Activated naive CD4-positive, alpha-beta T cell treated with anti-CD3 and anti-CD28 coated beads, Interleukin-2, amount 50 U/mL, for 24 hours (primary cell): ENCODE data around the gene ARFGAP1.

ENCODE experiments used
- H3K27ac Mint-ChIP-seq: one replicate; pipeline ENCODE4 v1.8.0; 2021; ENCODE audit warnings: mild to moderate bottlenecking, mixed read lengths
- H3K27me3 Mint-ChIP-seq: one replicate; pipeline ENCODE4 v1.8.0; 2021; ENCODE audit warnings: mixed read lengths
- H3K36me3 Mint-ChIP-seq: one replicate; pipeline ENCODE4 v1.8.0; 2021; ENCODE audit warnings: mixed read lengths
- H3K4me1 Mint-ChIP-seq: one replicate; pipeline ENCODE4 v1.8.0; 2021; ENCODE audit warnings: mixed read lengths
- H3K4me3 Mint-ChIP-seq: one replicate; pipeline ENCODE4 v1.8.0; 2021; ENCODE audit warnings: mild to moderate bottlenecking, mixed read lengths
- H3K9me3 Mint-ChIP-seq: one replicate; pipeline ENCODE4 v1.8.0; 2021; ENCODE audit warnings: mixed read lengths

The ARFGAP1 gene

DNA sequence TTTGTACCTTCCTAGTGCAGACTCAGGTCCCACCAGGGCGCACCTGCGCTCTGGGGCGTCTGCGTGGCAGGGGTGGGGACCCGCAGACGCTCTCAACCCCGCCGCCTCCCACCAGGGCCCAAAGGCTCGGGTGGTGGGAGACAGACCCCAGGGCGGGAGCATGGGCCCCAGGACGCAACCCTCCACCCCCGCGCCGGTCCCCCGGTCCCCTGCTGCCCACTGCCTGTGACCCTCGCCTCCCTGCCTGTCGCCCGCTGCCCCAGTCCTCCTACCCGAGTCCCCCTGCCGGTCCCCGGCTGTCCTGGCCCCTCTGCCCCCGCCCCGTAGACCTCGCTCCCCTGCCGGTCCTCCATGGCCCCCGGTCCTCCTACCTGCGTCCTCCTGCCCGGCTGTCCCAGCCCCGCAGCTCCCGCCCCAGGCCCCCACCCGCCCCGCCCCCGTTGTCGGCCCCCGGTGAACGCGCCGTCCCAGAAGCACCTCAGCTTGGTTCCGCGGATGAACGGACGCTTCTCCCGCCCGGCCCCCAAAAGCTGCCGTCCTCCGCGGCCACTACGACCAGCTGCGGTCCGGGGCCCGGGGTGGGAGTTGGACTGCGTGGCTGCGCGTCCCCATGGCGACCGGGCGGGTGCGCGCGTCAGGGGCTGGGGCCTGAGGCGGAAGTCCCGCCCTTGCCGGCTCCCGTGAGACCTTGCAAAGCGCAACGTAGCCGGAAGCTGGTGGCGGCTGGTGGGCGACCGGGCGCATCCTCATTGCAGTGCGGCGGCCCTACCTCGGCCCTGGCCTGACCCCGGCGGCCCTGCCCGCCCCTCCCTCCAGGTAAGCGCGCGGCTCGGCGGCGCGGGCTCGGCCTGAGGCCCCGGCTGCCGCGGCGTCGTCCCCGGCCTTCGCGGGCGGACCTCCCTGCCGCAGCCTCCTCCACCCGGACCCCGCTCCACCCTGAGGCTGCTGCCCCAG, at the start of gene ARFGAP1:
Gene ARFGAP1 (plus strand): TSS at position 709 of the 954 bp plus-strand sequence. CDS start 2,768 bp downstream, outside the sequence.
- Mint-ChIP-seq H3K9me3 (no peaks in the 10 kb centered on the region), H3K4me3 (peak within 1 kb of the TSS; percentile 94), H3K27ac (peak within 1 kb of the TSS; percentile 90), H3K36me3 (no peaks in the 10 kb centered on the region), H3K27me3 (no peaks in the 10 kb centered on the region), H3K4me1 (peaks cover 27% of the 10 kb centered on the region)

DNA sequence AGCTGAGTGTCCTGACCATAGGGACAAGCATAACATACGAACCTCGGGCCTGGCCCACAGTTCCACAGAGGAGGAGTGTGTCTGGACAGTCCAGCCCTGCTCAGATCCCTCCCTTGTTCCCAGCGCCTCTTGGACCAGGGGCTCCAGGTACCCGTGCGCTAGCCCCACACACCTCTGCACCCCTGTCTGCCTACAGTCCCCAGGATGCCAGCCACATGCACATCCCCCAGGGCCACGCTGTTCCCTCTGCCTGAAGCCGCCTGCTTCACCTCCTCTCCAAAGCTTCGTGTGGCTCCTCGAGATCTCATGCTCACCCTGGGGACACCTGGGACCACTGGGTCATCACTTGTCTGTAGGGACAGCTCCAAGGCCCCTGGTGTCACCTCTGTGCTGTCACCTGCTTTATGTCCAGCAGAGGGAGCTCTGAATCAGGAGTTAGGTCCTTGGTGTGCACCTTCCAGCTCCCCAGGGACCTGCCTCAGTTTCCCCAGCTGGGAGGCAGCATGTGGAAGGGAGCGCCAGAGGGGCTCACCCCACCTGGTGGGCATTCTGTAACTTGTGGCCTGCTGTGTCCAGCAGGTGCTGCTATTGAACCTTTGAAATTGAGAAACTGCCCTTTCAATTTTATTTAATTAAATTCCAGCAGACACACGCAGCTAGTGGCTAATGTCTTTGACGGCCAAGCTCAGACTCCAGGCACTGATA, 49.3 kb upstream of the ARFGAP1 start:
- no peak overlapping the region for H3K27ac Mint-ChIP-seq
- H3K4me1 Mint-ChIP-seq = no peaks in the 10 kb centered on the region
- H3K27me3 Mint-ChIP-seq = no peaks in the 10 kb centered on the region
- H3K36me3 Mint-ChIP-seq = no peaks in the 10 kb centered on the region
- no peaks in the 10 kb centered on the region for H3K9me3 Mint-ChIP-seq
- no peak overlapping the region for H3K4me3 Mint-ChIP-seq

DNA sequence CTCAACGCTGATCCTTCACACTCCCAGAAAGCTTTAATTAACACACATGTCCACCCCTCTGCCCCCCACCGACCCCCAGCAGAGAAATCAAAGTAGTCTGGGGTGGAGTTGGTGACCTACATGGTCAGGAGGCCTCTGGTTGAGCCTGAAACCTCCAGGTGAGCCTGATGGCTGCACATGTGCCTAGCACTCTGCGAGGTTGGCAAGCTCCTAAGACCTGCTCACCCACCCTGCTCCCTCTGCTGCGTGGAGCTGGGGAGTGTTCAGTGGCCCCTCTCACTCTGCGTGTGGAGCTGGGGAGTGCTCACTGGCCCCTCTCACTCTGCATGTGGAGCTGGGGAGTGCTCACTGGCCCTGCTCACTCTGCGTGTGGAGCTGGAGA, 48.8 kb upstream of the ARFGAP1 start:
- no peak overlapping the region for H3K4me3 Mint-ChIP-seq
- no peak overlapping the region for H3K27ac Mint-ChIP-seq
- no peaks in the 10 kb centered on the region for H3K4me1 Mint-ChIP-seq
- no peaks in the 10 kb centered on the region for H3K36me3 Mint-ChIP-seq
- H3K27me3 Mint-ChIP-seq = no peaks in the 10 kb centered on the region
- H3K9me3 Mint-ChIP-seq = no peaks in the 10 kb centered on the region

DNA sequence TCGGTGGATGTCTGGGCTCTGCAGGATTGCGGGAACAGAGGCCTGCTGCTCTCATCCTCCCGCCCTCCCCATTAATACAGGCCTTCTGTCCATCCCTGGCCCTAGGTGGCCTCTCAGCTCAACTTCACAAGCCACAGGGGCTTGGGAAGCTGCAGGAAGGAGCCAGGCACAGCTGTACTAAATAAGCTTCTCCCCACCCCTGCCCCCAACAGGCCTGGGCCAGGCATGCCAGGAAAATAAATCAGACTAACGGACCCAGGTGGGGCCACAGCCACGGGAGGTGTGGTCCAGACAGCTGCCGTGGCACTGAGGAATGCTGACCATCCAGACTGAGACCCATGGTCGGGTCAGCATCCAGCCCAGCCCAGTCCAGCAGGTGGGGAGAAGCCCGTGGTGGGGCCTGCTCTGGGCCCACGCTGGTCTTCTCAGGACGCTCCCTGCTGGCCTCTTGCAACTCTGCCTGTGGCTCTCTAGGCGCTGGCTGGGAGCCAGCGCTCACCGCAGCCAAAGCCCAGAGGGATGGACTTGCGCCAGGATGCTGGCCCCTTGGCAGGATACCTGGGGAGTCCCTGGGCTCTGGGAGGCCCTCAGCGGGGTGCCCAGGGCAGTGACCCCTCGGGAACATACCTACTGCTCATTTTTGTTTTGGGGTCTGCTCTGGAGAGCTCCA, 48.1 kb upstream of the ARFGAP1 start:
- H3K27me3 Mint-ChIP-seq = peaks cover 3% of the 10 kb centered on the region
- no peaks in the 10 kb centered on the region for H3K4me1 Mint-ChIP-seq
- no peaks in the 10 kb centered on the region for H3K36me3 Mint-ChIP-seq
- no peak overlapping the region for H3K4me3 Mint-ChIP-seq
- H3K9me3 Mint-ChIP-seq = no peaks in the 10 kb centered on the region
- H3K27ac Mint-ChIP-seq = no peak overlapping the region

DNA sequence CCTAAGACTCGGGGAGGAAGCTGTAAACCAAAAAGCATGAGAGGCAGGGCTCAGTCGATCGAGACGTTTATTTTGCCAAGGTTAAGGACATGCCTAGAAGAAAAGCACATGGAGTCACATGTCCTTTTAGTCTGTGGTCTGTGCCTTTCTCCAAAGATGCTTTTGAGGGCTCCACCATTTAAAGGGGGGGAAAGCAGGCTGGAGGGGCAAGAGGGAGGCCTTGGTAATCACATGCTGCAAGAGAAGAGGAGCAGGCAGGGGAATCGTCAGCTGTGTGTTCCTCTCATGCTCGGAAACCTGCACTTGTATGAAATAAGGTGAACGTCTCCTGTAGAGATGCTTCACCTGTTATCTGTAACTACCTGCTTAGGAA, 47.5 kb upstream of the ARFGAP1 start:
- peaks cover 4% of the 10 kb centered on the region for H3K27me3 Mint-ChIP-seq
- no peaks in the 10 kb centered on the region for H3K4me1 Mint-ChIP-seq

DNA sequence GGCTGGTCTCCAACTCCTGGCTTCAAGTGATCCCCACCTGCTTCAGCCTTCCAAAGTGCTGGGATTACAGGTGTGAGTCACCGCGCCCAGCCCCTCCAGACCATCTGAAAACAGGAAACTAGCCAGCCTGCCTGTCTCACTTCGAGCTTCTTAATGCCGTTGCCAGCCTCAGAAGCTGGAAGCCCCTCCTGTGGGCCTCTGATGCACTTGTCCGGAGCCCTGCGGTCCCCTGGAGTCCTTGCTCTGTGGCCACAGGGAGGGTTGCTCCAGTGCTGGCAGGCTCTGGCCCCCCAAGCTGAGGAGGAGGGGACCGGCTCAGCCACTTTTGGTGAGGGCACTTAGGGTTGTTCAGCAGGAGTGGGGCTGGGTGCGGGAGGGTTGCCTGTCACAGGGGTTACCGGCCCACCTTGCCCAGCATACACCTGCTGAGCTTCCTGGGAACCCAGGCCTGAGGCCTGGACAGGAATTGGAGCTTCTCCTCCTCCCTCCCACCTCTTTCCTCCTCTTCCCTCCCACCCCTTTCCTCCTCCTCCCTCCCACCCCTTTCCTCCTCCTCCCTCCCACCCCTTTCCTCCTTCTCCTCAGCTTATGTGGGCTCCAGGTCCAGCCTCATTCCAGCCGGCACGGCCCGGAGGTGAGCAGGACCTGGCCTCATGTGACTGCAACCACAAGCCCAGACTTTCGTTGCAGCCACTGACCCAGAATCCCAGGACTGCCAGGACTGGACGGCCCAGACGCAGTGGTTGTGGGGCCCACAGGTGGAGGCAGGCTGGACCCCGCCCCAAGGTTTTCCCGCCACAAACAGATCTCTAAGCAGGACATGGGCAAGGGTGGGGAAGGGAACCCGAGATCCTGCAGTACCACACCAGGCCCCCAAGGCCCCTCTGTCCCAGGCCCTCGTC, 46.3 kb upstream of the ARFGAP1 start:
- no peak overlapping the region for H3K27ac Mint-ChIP-seq
- H3K4me1 Mint-ChIP-seq = no peaks in the 10 kb centered on the region
- H3K9me3 Mint-ChIP-seq = no peaks in the 10 kb centered on the region
- no peaks in the 10 kb centered on the region for H3K36me3 Mint-ChIP-seq
- H3K27me3 Mint-ChIP-seq = peaks cover 11% of the 10 kb centered on the region
- H3K4me3 Mint-ChIP-seq = no peak overlapping the region

More for the DNA sequence above, 47.5 kb upstream of the ARFGAP1 start:
- no peak overlapping the region for H3K27ac Mint-ChIP-seq
- H3K36me3 Mint-ChIP-seq = no peaks in the 10 kb centered on the region
- no peaks in the 10 kb centered on the region for H3K9me3 Mint-ChIP-seq
- H3K4me3 Mint-ChIP-seq = no peak overlapping the region

DNA sequence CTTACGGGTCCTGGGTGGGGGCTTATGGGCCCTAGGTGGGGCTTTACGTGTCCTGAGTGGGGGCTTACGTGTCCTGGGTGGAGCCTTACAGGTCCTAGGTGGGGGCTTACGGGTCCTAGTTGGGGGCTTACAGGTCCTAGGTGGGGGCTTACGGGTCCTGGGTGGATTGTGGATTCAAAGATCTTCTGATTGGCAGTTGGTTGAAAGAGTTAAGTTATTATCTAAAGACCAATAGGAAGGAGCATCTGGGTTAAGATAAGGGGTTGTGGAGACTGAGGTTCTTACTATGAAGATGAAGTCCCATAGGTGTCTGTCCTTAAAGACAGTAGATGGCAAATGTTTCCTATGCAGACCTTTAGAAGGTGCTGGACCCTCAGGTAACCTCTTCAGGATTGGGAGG, 45.4 kb upstream of the ARFGAP1 start:
- Mint-ChIP-seq H3K27me3 (peaks cover 14% of the 10 kb centered on the region), H3K4me3 (no peak overlapping the region), H3K36me3 (no peaks in the 10 kb centered on the region), H3K27ac (no peak overlapping the region), H3K4me1 (no peaks in the 10 kb centered on the region), H3K9me3 (no peaks in the 10 kb centered on the region)

DNA sequence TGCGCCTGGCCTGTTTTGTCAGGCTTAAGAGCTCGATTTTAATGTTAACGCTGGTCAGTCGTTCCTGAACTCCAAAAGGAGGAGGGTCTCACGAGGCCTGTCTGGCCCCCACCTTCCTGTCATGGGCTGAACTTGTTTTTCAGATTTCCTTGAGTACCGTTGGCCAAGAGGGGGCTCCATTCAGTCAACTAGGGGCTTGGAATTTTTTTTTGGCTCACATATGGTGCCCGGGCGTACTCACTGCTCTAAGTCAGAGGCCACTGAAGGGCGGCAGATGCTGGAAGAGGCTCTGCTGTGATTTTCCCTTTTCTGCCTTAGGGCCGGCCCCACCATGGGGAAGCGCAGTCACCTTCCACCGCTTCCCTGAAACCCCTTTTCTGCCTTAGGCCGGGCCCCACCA, 43.8 kb upstream of the ARFGAP1 start:
- no peaks in the 10 kb centered on the region for H3K36me3 Mint-ChIP-seq
- no peaks in the 10 kb centered on the region for H3K9me3 Mint-ChIP-seq
- H3K27me3 Mint-ChIP-seq = peaks cover 14% of the 10 kb centered on the region
- no peaks in the 10 kb centered on the region for H3K4me1 Mint-ChIP-seq
- H3K27ac Mint-ChIP-seq = no peak overlapping the region
- H3K4me3 Mint-ChIP-seq = no peak overlapping the region

DNA sequence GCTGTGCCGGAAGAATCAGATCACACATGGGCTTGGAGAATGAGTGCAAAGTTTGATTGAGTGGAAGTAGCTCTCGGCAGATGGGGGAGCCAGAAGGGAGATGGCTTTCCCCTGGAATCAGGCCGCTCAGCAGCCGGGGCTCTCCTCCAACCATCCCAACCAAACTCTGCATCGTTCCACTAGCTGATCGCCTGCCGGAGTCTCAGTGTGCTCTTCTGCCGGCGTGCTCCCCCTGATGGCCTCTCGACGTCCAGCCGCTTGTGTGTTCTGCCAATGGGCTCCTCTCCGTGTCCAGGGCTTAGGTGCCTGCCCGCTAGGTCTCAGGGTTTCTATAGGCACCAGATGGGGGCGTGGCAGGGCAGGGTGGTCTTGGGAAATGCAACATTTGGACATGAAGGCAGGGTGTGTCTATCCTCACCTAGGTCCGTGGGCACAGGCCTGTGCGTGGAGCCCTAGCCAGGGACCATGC, 41.8 kb upstream of the ARFGAP1 start:
- Mint-ChIP-seq H3K27ac (no peak overlapping the region), H3K36me3 (no peaks in the 10 kb centered on the region), H3K27me3 (peaks cover 14% of the 10 kb centered on the region), H3K4me1 (peaks cover 4% of the 10 kb centered on the region), H3K4me3 (no peak overlapping the region), H3K9me3 (no peaks in the 10 kb centered on the region)

DNA sequence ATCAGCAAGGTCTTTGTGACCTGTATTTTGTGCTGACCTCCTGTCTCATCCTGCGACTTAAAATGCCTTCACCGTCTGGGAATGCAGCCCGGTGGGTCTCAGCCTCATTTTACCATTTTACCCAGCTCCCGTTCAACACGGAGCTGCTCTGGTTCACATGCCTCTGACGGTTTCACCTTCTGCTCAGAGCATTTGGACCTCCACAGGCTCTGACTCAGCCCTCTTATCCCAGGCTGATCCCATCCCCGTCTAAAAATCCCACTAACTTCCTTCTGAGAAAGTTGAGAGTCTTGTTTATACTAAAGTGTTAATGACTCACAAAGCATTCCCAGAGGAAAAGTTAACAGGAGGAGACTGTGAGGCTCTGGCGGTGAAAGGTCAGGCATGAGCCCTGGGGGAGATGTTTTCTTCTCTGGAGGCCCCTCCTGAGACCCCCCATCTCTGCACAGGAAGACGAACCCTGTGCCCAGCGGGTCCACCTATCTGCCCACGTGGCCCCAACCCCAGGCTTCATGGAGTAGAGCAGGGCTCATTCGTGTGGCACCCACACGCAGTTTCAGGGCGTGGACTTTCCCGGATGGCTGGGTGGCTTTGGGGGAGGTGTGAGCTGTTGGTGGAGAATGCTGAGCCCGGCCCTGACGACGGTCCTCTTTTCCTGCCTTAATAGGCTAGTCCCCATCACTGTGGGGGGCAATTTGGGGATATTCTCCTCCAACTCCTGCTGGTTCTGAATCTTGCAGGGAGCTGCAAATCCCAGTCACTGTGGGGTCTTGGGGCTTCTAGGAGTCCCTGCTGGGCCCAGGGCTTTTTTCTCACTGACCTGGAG, 40.2 kb upstream of the ARFGAP1 start:
- H3K36me3 Mint-ChIP-seq = no peaks in the 10 kb centered on the region
- H3K27ac Mint-ChIP-seq = no peak overlapping the region

DNA sequence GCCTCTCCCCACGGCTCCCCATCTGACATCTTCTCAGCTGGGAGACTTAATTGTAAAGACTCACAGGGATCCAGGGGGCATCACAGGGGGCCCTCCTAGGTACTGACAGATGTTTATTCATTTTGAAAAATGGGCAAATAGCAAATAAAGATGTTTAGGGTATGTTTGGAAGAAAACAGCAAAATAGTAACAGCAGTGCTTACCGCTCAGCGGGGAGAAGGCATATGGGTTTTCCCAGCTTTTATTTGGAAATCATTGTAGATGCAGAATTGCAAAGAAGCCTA, 39.6 kb upstream of the ARFGAP1 start:
- H3K9me3 Mint-ChIP-seq = no peaks in the 10 kb centered on the region
- no peak overlapping the region for H3K27ac Mint-ChIP-seq
- H3K4me3 Mint-ChIP-seq = no peak overlapping the region
- H3K36me3 Mint-ChIP-seq = no peaks in the 10 kb centered on the region
- peaks cover 14% of the 10 kb centered on the region for H3K27me3 Mint-ChIP-seq
- peaks cover 4% of the 10 kb centered on the region for H3K4me1 Mint-ChIP-seq

More for the DNA sequence above, 40.2 kb upstream of the ARFGAP1 start:
- H3K27me3 Mint-ChIP-seq = peaks cover 14% of the 10 kb centered on the region
- H3K4me1 Mint-ChIP-seq = peaks cover 4% of the 10 kb centered on the region
- H3K9me3 Mint-ChIP-seq = no peaks in the 10 kb centered on the region
- H3K4me3 Mint-ChIP-seq = no peak overlapping the region

DNA sequence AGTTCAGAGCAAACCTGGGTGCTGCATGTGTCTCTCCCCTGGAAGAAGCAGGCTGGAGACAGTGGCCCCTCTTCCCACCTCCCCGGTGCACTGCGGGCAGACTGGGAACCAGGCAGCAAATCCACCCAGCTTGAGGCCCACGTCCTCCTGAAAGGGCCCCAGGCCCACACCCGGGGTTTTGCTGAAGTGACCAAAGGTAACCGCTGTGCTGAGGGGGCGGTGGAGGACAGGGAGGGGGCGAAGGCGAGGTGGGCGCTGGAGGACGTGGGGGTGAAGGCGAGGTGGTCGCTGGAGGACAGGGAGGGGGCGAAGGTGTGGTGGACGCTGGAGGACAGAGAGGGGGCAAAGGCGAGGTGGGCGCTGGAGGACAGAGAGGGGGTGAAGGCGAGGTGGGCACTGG, 38.7 kb upstream of the ARFGAP1 start:
- no peaks in the 10 kb centered on the region for H3K36me3 Mint-ChIP-seq
- H3K9me3 Mint-ChIP-seq = no peaks in the 10 kb centered on the region
- no peak overlapping the region for H3K27ac Mint-ChIP-seq
- H3K27me3 Mint-ChIP-seq = peaks cover 14% of the 10 kb centered on the region
- no peak overlapping the region for H3K4me3 Mint-ChIP-seq
- peaks cover 4% of the 10 kb centered on the region for H3K4me1 Mint-ChIP-seq

DNA sequence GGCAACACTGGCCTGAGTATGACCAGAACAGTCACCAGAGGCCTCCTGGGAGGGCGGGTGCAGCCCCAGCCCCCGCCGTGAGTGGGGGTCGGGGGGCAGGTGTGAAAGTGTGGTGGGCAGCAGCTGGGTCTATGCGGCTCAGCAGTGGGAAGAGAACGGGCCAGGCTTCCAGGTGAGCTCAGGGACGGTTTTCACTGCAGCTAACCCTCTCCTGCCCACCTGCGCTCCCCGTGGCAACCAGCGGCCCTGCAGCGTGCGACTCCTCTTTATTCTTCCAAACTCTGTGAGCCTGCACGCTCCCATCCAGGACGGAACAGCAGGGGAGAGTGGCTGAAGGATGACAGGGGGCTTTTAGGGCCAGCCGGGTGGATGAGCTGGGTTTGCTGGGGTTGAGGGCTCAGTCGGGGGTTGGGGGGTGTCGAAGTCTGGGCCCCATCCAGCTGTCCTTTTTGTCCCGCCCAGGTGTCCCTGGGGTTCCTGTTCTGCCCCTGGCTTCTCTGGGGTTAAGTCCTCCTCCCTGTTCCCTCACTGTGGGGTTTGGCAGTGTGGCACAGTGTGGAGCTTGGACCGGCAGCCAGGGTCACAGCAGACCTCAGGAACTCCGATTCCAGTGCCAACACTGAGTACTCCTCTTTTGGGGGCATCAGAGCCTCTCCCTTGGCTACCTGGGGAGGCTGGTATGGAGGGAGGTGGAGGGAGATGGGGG, 37.8 kb upstream of the ARFGAP1 start:
- Mint-ChIP-seq H3K4me3 (no peak overlapping the region), H3K27me3 (peaks cover 11% of the 10 kb centered on the region), H3K9me3 (no peaks in the 10 kb centered on the region), H3K36me3 (no peaks in the 10 kb centered on the region), H3K27ac (no peak overlapping the region), H3K4me1 (peaks cover 4% of the 10 kb centered on the region)

DNA sequence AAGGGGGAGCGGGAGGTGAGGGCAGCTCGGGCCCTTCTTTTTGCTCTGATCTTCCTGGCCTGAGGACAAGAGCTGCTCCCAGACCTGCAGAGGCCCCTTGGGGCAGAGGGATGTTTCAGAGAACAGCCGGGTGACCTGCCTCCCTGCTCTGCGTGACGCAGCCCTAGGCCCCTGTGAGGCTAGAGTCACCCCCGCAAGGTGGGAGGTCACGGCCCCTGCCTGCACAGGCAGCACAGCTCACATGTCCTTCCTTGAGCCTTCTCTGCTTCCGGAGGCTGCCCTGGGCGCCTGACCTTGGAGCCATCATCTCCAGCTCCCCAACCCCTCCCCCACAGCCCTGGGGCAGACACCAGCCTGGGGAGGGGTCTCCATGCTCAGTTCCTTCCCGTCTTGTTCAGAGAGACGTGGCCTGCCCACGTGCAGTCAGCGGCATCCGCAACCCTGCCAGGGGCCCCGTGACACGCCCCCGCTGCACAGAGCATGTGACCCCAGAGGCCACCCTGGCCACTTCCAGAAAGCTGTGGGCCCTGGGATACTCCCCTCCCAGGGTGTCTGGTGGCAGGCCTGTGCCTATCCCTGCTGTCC, 37.1 kb upstream of the ARFGAP1 start, which contains the start of gene BIRC7:
Gene BIRC7 (plus strand): TSS at position 507 of the 585 bp plus-strand sequence. CDS start 192 bp downstream, outside the sequence.
- Mint-ChIP-seq H3K4me3 (no peak within 1 kb of the TSS), H3K4me1 (peaks cover 4% of the 10 kb centered on the region), H3K9me3 (no peaks in the 10 kb centered on the region), H3K36me3 (no peaks in the 10 kb centered on the region), H3K27ac (no peak within 1 kb of the TSS), H3K27me3 (peaks cover 7% of the 10 kb centered on the region)
